Nephron progenitor cell (in vitro differentiated cells): ENCODE data around the gene TCF7L2.
"Not testable (repeated sequence)": the region's sequence is repeated elsewhere in the genome, so short reads cannot be mapped to it uniquely, and the experiment has no call there.

Experiments
- DNase-seq: peaks from one replicate; pipeline ENCODE4 v3.0.0; 2021
- H3K27ac Mint-ChIP-seq: 2 replicates; pipeline ENCODE4 v1.8.0; 2021; ENCODE audit warnings: mild to moderate bottlenecking, moderate library complexity, mixed read lengths
- H3K27me3 Mint-ChIP-seq: 2 replicates; pipeline ENCODE4 v1.8.0; 2021; ENCODE audit warnings: mild to moderate bottlenecking, low read depth, mixed read lengths; ENCODE audit not compliant: poor library complexity
- H3K36me3 Mint-ChIP-seq: 2 replicates; pipeline ENCODE4 v1.8.0; 2021; ENCODE audit warnings: low read depth, mixed read lengths
- H3K4me1 Mint-ChIP-seq: 2 replicates; pipeline ENCODE4 v1.8.0; 2021; ENCODE audit warnings: mixed read lengths
- H3K4me3 Mint-ChIP-seq: 2 replicates; pipeline ENCODE4 v1.8.0; 2021; ENCODE audit warnings: mild to moderate bottlenecking, moderate library complexity, mixed read lengths
- H3K9me3 Mint-ChIP-seq: 2 replicates; pipeline ENCODE4 v1.8.0; 2021; ENCODE audit warnings: mild to moderate bottlenecking, moderate library complexity, mixed read lengths
- TF ChIP-seq, protein P1 (sequence below): fragments of 200-600 bp; sonication (generic); IDR thresholded peaks from 2 replicates; pipeline ENCODE4 v1.5.0; 2021; ENCODE audit warnings: antibody characterized with exemption

The TCF7L2 gene

GRCh38 chr10:113064039-113064438 lies 114.0 kb downstream of the TCF7L2 start:
- Mint-ChIP-seq H3K4me1 (peaks cover 12% of the 10 kb centered on the region), H3K9me3 (no peaks in the 10 kb centered on the region), H3K27ac (peak overlapping the region; percentile 3), H3K27me3 (no peaks in the 10 kb centered on the region), H3K4me3 (peak overlapping the region; percentile 63), H3K36me3 (peaks cover 4% of the 10 kb centered on the region)
- no peak for DNase-seq
- TF ChIP-seq, protein P1, sequence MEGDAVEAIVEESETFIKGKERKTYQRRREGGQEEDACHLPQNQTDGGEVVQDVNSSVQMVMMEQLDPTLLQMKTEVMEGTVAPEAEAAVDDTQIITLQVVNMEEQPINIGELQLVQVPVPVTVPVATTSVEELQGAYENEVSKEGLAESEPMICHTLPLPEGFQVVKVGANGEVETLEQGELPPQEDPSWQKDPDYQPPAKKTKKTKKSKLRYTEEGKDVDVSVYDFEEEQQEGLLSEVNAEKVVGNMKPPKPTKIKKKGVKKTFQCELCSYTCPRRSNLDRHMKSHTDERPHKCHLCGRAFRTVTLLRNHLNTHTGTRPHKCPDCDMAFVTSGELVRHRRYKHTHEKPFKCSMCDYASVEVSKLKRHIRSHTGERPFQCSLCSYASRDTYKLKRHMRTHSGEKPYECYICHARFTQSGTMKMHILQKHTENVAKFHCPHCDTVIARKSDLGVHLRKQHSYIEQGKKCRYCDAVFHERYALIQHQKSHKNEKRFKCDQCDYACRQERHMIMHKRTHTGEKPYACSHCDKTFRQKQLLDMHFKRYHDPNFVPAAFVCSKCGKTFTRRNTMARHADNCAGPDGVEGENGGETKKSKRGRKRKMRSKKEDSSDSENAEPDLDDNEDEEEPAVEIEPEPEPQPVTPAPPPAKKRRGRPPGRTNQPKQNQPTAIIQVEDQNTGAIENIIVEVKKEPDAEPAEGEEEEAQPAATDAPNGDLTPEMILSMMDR: no peak

- H3K27me3 Mint-ChIP-seq, DNase-seq, H3K9me3 Mint-ChIP-seq, H3K27ac Mint-ChIP-seq, H3K4me3 Mint-ChIP-seq: not testable (repeated sequence)
- Mint-ChIP-seq H3K4me1 (peaks cover 12% of the 10 kb centered on the region), H3K36me3 (peaks cover 16% of the 10 kb centered on the region)
Measured at GRCh38 chr10:113066120-113066519, 116.1 kb downstream of the TCF7L2 start.

GRCh38 chr10:113066561-113067312 lies 116.7 kb downstream of the TCF7L2 start:
- peaks cover 20% of the 10 kb centered on the region for H3K36me3 Mint-ChIP-seq
- peaks cover 17% of the 10 kb centered on the region for H3K4me1 Mint-ChIP-seq
- H3K4me3 Mint-ChIP-seq: no peak overlapping the region
- no peaks in the 10 kb centered on the region for H3K9me3 Mint-ChIP-seq
- no peak overlapping the region for H3K27ac Mint-ChIP-seq
- TF ChIP-seq, protein P1: no peak
- H3K27me3 Mint-ChIP-seq: no peaks in the 10 kb centered on the region
- no peak for DNase-seq

- peaks cover 21% of the 10 kb centered on the region for H3K36me3 Mint-ChIP-seq
Measured at GRCh38 chr10:113067501-113067900, 117.5 kb downstream of the TCF7L2 start.

GRCh38 chr10:113068178-113068890 lies 118.3 kb downstream of the TCF7L2 start:
- Mint-ChIP-seq H3K4me1 (peaks cover 24% of the 10 kb centered on the region), H3K9me3 (no peaks in the 10 kb centered on the region), H3K27me3 (no peaks in the 10 kb centered on the region), H3K27ac (no peak overlapping the region), H3K4me3 (no peak overlapping the region), H3K36me3 (peaks cover 21% of the 10 kb centered on the region)
- TF ChIP-seq, protein P1: no peak
- DNase-seq: no peak

More at GRCh38 chr10:113067501-113067900, 117.5 kb downstream of the TCF7L2 start:
- TF ChIP-seq, protein P1: no peak
- Mint-ChIP-seq H3K27ac (no peak overlapping the region), H3K4me3 (no peak overlapping the region), H3K9me3 (no peaks in the 10 kb centered on the region), H3K4me1 (peaks cover 18% of the 10 kb centered on the region), H3K27me3 (no peaks in the 10 kb centered on the region)
- DNase-seq: no peak

DNA sequence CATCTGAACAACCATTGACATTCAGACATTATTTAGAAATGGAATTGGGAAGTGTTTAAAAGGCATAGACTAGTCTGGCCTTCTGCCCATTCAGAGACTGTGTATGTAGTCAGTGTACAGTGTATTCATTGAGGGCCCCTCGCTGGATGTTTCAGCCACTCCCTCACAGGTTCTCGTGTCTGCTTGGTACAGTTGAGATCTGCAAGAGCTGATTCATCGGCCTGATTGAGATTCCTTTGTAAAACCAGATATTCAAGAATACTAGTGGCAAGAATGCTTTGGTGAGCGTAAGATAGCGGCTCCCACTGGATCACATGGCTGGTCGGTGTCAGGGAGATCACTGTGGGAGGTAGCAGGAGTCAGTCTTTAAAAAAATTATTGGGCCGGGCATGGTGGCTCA lies 119.5 kb downstream of the TCF7L2 start:
- Mint-ChIP-seq H3K36me3 (peaks cover 25% of the 10 kb centered on the region), H3K27me3 (peaks cover 3% of the 10 kb centered on the region), H3K9me3 (no peaks in the 10 kb centered on the region), H3K4me3 (no peak overlapping the region), H3K27ac (no peak overlapping the region), H3K4me1 (peaks cover 36% of the 10 kb centered on the region)
- DNase-seq: no peak
- TF ChIP-seq, protein P1: no peak
